GM10847 (cell line): Measurements from ENCODE around the gene VCAM1.

Experiments used
- POLR2A ChIP-seq: IDR thresholded peaks from 2 replicates; pipeline ENCODE4 v1.6.1; 2011; ENCODE audit not compliant: insufficient read length; ENCODE audit errors: extremely low read depth

Gene VCAM1

GRCh38 chr1:100718581-100718980 lies 961 bp upstream of the VCAM1 start:
- no peak for TF ChIP-seq POLR2A

- TF ChIP-seq POLR2A: no peak
These were observed 559 bp downstream of the VCAM1 start for GRCh38 chr1:100720101-100720500.

- TF ChIP-seq POLR2A: no peak
These were observed 1.2 kb downstream of the VCAM1 start for GRCh38 chr1:100720751-100721150.

GRCh38 chr1:100721526-100722207 lies 2.1 kb downstream of the VCAM1 start:
- no peak for TF ChIP-seq POLR2A

DNA sequence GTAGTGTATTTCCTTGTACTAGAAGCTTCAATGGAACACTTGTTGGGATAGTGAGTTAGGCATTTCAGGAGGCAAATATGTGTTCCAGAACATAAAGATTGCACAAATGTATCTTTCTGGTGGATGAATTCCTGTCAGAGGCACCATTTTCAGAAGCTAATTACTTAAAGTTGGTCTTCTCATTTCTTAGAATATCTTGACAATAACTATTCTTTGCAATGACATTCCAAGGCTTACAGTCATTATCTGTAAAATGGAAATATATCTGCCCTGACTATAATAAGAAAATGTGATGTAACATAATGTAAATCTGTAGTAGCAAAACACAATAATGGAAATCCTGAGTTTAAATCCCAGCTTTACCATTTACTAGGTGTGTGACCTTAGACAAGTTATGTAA lies 2.7 kb downstream of the VCAM1 start:
- TF ChIP-seq POLR2A: no peak

DNA sequence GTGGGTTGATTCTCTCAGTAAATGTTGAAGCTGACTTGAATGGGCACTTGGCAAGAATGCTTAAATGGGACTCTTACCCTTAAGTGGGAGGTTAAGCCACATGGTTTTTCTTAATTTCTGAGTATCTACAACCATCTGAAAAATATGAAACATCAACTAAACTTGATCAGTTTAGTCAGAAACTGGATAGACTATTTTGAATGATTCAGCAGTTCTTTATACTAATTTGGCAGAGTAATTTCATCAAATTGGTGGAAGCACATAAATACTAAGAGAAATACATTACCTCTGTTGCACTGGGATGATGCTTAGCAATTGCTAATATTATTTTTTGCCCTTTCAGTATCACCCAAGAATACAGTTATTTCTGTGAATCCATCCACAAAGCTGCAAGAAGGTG lies 4.7 kb downstream of the VCAM1 start:
- TF ChIP-seq POLR2A: no peak

- no peak for TF ChIP-seq POLR2A
These were observed 10.6 kb downstream of the VCAM1 start for GRCh38 chr1:100730130-100730529.

DNA sequence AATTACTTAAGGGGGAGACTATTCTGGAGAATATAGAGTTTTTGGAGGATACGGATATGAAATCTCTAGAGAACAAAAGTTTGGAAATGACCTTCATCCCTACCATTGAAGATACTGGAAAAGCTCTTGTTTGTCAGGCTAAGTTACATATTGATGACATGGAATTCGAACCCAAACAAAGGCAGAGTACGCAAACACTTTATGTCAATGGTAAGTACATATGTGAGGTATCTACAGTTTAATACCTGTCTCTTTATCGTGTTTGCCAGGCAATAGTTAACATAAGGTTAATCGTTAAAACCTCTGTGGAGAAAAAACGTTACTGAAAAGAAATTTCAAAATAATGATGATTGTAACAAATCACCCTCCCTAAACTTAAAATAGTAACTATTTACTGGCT lies 11.8 kb downstream of the VCAM1 start:
- no peak for TF ChIP-seq POLR2A

DNA sequence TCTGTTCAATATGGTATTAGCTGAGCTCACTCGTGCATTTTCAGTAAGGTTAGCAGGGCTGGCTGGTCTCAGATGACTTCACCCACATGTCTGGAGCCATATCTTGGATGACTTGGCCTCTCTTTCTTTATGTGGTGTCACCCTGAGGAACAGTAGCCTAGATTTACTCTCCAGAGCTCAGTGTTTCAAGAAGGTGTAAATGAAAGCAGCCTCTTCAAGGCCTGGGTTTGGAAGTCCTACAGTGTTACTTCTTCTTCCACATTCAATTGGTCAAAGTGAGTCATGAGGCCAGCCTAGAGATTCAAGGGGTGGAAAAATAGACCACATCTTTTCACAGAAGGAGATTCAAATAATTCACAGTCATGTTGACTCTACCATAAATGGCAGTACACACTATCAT lies 12.2 kb downstream of the VCAM1 start:
- no peak for TF ChIP-seq POLR2A

GRCh38 chr1:100734676-100735075 lies 15.1 kb downstream of the VCAM1 start:
- TF ChIP-seq POLR2A: no peak

- TF ChIP-seq POLR2A: no peak
These were observed 15.7 kb downstream of the VCAM1 start for GRCh38 chr1:100735244-100735643.

GRCh38 chr1:100736324-100736723 lies 16.8 kb downstream of the VCAM1 start:
- no peak for TF ChIP-seq POLR2A

- no peak for TF ChIP-seq POLR2A
These were observed 17.2 kb downstream of the VCAM1 start for GRCh38 chr1:100736746-100737145.

GRCh38 chr1:100746542-100746932 lies 27.0 kb downstream of the VCAM1 start:
- TF ChIP-seq POLR2A: no peak

DNA sequence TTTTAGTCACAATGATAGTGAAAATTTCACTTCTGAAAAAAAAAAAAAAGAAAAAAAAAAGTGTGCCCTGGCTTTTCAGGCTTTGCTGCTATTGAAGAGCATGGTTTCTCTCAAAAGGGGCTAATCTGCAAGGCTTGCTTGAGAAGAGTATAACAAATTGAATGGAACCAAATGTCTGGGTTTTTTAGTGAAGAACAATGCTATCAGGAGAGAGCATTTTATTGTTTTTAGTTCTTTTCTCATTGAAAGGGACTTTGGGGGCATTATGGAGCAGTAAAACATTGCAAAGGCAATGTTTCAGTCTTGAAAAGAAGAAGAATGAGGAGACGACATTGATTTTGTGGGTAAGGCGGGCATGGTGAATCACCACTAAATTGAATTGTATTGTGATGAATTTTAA lies 28.2 kb downstream of the VCAM1 start:
- no peak for TF ChIP-seq POLR2A

DNA sequence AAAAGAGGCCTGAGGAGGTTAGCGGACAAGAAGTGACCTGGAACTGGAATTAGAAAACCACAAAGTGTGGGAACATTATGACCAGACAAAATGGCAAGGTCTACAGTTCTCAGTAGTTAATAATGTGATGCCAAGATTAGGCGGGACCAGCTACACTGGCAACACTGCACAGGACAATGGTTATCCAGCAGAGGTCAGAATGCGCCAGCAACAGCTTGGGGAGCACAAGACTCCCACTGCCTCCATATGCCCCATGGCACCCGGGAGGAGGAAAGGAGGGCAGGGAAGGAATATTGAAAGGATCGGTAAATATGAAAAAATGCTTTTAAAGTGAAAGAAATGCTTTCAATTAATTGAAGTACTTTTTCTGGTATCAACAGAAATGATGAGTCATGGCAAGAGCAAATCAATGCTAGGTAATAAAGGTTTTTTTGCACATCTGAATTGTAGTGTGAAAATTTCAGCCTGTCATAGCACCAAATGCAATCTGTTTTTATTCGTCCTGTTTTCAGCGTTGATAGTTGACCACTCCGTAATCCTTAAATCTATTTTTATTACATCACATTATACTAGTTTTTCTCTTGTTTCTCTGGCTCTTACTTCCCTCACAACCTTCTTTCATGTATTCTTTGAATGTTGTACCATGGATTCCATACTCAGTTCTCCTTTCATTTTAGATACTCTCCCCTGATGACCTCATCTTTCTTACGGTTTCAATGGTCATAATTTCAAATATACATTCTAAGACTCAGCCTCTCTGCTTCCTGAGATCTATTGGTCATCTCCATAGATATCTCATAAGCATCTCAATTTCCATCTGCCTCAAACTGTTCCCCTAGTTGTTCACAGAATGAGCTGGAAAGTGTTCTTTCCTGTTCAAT lies 30.7 kb downstream of the VCAM1 start:
- no peak for TF ChIP-seq POLR2A
